SH-SY5Y (cell line): ENCODE data around the gene LINC00237.

Source experiments
- GATA2 ChIP-seq: IDR thresholded peaks from 2 replicates; pipeline ENCODE4 v1.6.1; 2011; ENCODE audit warnings: mild to moderate bottlenecking, low read depth, low read length
- GATA3 ChIP-seq: IDR thresholded peaks from 2 replicates; pipeline ENCODE4 v1.6.1; 2011; ENCODE audit warnings: low read depth, mild to moderate bottlenecking, low read length, moderate library complexity

DNA sequence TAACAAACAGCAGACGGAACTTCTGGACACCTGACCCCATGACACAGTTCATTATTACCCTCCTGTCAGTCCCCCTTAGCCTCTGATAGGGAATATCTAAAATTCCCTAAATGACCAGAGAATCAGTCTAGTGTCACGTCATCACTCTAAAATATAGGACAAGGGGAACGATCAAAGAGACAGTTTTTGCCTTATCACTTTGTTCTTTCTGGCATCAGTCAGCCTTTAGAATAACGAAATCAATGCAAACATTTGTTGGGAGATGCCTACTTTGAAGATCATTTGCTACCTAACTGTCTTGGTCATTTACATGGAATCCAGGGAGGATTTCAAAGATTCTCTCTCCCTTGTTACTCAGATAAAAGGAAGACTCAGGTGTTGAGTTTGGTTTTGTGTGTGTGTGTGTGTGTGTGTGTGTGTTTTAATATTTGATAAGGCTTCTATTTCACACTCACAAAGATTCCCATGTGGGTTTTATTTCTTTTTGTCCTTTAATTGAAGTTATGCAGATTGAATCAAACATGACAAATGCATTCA, 28.3 kb downstream of the LINC00237 start:
- TF ChIP-seq GATA2 (no peak), GATA3 (no peak)
